Measurements from ENCODE around the gene ITGB8.
"Not testable (repeated sequence)": the region's sequence is repeated elsewhere in the genome, so short reads cannot be mapped to it uniquely, and the experiment has no call there.

The ITGB8 gene

GRCh38 chr7:20362574-20363253, 32.0 kb downstream of the ITGB8 start:
- Histone ChIP-seq H3K9me3 (ENCODE audit: control insufficient read depth in 5 of 5, low read length in 5 of 5) (no peaks in the 10 kb centered on the region), H3K36me3 (ENCODE audit: control insufficient read depth in 5 of 5, insufficient read depth in 5 of 5, low read length in 5 of 5) (no peaks in the 10 kb centered on the region), H3K27me3 (ENCODE audit: control insufficient read depth in 5 of 5, insufficient read depth in 4 of 5, low read length in 5 of 5) (no peaks in the 10 kb centered on the region), H3K4me3 (ENCODE audit: low read depth in 1 of 5, low read length in 5 of 5) (no peak overlapping the region), H3K27ac (ENCODE audit: low read depth, low read length) (no peak overlapping the region), H3K4me1 (ENCODE audit: control insufficient read depth in 5 of 5, insufficient read depth in 5 of 5, low read length in 5 of 5) (no peaks in the 10 kb centered on the region), H3K9ac (ENCODE audit: low read length in 5 of 5) (no peak overlapping the region)

- no peaks in the 10 kb centered on the region for H3K36me3 ChIP-seq (ENCODE audit: control insufficient read depth in 5 of 5, insufficient read depth in 5 of 5, low read length in 5 of 5)
- H3K4me1 ChIP-seq (ENCODE audit: control insufficient read depth in 5 of 5, insufficient read depth in 5 of 5, low read length in 5 of 5) = no peaks in the 10 kb centered on the region
- H3K27me3 ChIP-seq (ENCODE audit: control insufficient read depth in 5 of 5, insufficient read depth in 4 of 5, low read length in 5 of 5) = no peaks in the 10 kb centered on the region
- no peak overlapping the region for H3K4me3 ChIP-seq (ENCODE audit: low read depth in 1 of 5, low read length in 5 of 5)
- H3K9ac ChIP-seq (ENCODE audit: low read length in 5 of 5) = no peak overlapping the region
- no peak overlapping the region for H3K27ac ChIP-seq (ENCODE audit: low read depth, low read length)
- no peaks in the 10 kb centered on the region for H3K9me3 ChIP-seq (ENCODE audit: control insufficient read depth in 5 of 5, low read length in 5 of 5)
These were observed 34.0 kb downstream of the ITGB8 start for GRCh38 chr7:20364571-20365196.

- H3K27me3 ChIP-seq (ENCODE audit: control insufficient read depth in 5 of 5, insufficient read depth in 4 of 5, low read length in 5 of 5) = no peaks in the 10 kb centered on the region
- no peak overlapping the region for H3K9ac ChIP-seq (ENCODE audit: low read length in 5 of 5)
- H3K4me3 ChIP-seq (ENCODE audit: low read depth in 1 of 5, low read length in 5 of 5) = no peak overlapping the region
- H3K27ac ChIP-seq (ENCODE audit: low read depth, low read length) = no peak overlapping the region
- H3K4me1 ChIP-seq (ENCODE audit: control insufficient read depth in 5 of 5, insufficient read depth in 5 of 5, low read length in 5 of 5) = no peaks in the 10 kb centered on the region
- H3K36me3 ChIP-seq (ENCODE audit: control insufficient read depth in 5 of 5, insufficient read depth in 5 of 5, low read length in 5 of 5) = no peaks in the 10 kb centered on the region
- H3K9me3 ChIP-seq (ENCODE audit: control insufficient read depth in 5 of 5, low read length in 5 of 5) = no peaks in the 10 kb centered on the region
These were observed 34.8 kb downstream of the ITGB8 start for GRCh38 chr7:20365486-20365885.

- Histone ChIP-seq H3K4me3 (ENCODE audit: low read depth in 1 of 5, low read length in 5 of 5) (no peak overlapping the region), H3K9ac (ENCODE audit: low read length in 5 of 5) (no peak overlapping the region), H3K4me1 (ENCODE audit: control insufficient read depth in 5 of 5, insufficient read depth in 5 of 5, low read length in 5 of 5) (no peaks in the 10 kb centered on the region), H3K27me3 (ENCODE audit: control insufficient read depth in 5 of 5, insufficient read depth in 4 of 5, low read length in 5 of 5) (no peaks in the 10 kb centered on the region), H3K9me3 (ENCODE audit: control insufficient read depth in 5 of 5, low read length in 5 of 5) (no peaks in the 10 kb centered on the region), H3K36me3 (ENCODE audit: control insufficient read depth in 5 of 5, insufficient read depth in 5 of 5, low read length in 5 of 5) (no peaks in the 10 kb centered on the region), H3K27ac (ENCODE audit: low read depth, low read length) (no peak overlapping the region)
These were observed 43.7 kb downstream of the ITGB8 start for GRCh38 chr7:20374399-20374798.

- H3K36me3 ChIP-seq (ENCODE audit: control insufficient read depth in 5 of 5, insufficient read depth in 5 of 5, low read length in 5 of 5) = no peaks in the 10 kb centered on the region
- H3K4me3 ChIP-seq (ENCODE audit: low read depth in 1 of 5, low read length in 5 of 5) = no peak overlapping the region
- H3K27ac ChIP-seq (ENCODE audit: low read depth, low read length) = no peak overlapping the region
- H3K4me1 ChIP-seq (ENCODE audit: control insufficient read depth in 5 of 5, insufficient read depth in 5 of 5, low read length in 5 of 5) = no peaks in the 10 kb centered on the region
- H3K27me3 ChIP-seq (ENCODE audit: control insufficient read depth in 5 of 5, insufficient read depth in 4 of 5, low read length in 5 of 5) = no peaks in the 10 kb centered on the region
- H3K9ac ChIP-seq (ENCODE audit: low read length in 5 of 5) = no peak overlapping the region
- no peaks in the 10 kb centered on the region for H3K9me3 ChIP-seq (ENCODE audit: control insufficient read depth in 5 of 5, low read length in 5 of 5)
These were observed 46.1 kb downstream of the ITGB8 start for GRCh38 chr7:20376796-20377195.

DNA sequence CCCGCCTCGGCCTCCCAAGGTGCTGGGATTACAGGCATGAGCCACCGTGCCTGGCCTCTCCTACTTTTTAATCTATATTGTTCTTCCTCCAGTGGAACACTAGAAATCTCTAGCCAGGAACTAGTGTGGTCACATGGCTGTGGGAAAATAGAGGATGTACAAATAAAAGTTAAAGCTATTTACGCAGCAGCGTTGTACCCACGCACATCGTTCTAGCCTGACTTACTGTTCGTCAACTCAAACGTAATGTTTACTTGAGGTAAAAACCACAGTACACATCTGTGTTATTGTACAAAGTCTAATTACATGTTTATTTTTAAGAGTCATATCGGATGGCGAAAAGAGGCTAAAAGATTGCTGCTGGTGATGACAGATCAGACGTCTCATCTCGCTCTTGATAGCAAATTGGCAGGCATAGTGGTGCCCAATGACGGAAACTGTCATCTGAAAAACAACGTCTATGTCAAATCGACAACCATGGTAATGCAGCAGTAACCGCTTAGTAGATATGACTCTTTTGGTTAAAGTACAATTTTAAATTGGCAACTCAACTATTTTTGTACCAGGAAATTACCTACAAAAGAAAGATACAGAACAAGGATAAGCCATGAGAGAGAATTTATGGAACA, 50.8 kb downstream of the ITGB8 start:
- Histone ChIP-seq H3K9ac (ENCODE audit: low read length in 5 of 5) (no peak overlapping the region), H3K9me3 (ENCODE audit: control insufficient read depth in 5 of 5, low read length in 5 of 5) (no peaks in the 10 kb centered on the region), H3K36me3 (ENCODE audit: control insufficient read depth in 5 of 5, insufficient read depth in 5 of 5, low read length in 5 of 5) (no peaks in the 10 kb centered on the region), H3K27ac (ENCODE audit: low read depth, low read length) (no peak overlapping the region), H3K27me3 (ENCODE audit: control insufficient read depth in 5 of 5, insufficient read depth in 4 of 5, low read length in 5 of 5) (no peaks in the 10 kb centered on the region), H3K4me1 (ENCODE audit: control insufficient read depth in 5 of 5, insufficient read depth in 5 of 5, low read length in 5 of 5) (no peaks in the 10 kb centered on the region), H3K4me3 (ENCODE audit: low read depth in 1 of 5, low read length in 5 of 5) (no peak overlapping the region)

DNA sequence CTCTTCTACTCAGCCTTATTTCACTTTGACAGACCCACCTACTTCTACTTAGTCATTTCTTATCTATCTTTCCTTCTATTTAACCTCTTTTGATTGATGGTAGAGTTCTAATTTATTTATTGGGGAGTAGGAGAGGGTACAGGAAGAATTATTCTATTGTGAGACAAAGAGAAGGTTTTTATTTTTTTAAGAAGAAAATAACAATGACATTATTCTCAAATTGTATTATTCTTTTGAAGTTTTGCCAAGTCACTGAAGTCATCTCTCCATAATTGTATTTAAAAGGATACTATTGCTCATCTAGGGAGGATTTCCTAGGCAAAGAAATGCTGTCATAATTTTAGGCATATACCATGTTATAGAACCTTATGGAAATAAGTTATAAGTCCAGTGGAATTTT, 52.7 kb downstream of the ITGB8 start:
- Histone ChIP-seq H3K27ac (ENCODE audit: low read depth, low read length) (no peak overlapping the region), H3K9ac (ENCODE audit: low read length in 5 of 5) (no peak overlapping the region), H3K4me1 (ENCODE audit: control insufficient read depth in 5 of 5, insufficient read depth in 5 of 5, low read length in 5 of 5) (no peaks in the 10 kb centered on the region), H3K9me3 (ENCODE audit: control insufficient read depth in 5 of 5, low read length in 5 of 5) (no peaks in the 10 kb centered on the region), H3K36me3 (ENCODE audit: control insufficient read depth in 5 of 5, insufficient read depth in 5 of 5, low read length in 5 of 5) (no peaks in the 10 kb centered on the region), H3K4me3 (ENCODE audit: low read depth in 1 of 5, low read length in 5 of 5) (no peak overlapping the region), H3K27me3 (ENCODE audit: control insufficient read depth in 5 of 5, insufficient read depth in 4 of 5, low read length in 5 of 5) (no peaks in the 10 kb centered on the region)

GRCh38 chr7:20385126-20385525, 54.4 kb downstream of the ITGB8 start:
- Histone ChIP-seq H3K36me3 (ENCODE audit: control insufficient read depth in 5 of 5, insufficient read depth in 5 of 5, low read length in 5 of 5) (no peaks in the 10 kb centered on the region), H3K9ac (ENCODE audit: low read length in 5 of 5) (no peak overlapping the region), H3K9me3 (ENCODE audit: control insufficient read depth in 5 of 5, low read length in 5 of 5) (no peaks in the 10 kb centered on the region), H3K27me3 (ENCODE audit: control insufficient read depth in 5 of 5, insufficient read depth in 4 of 5, low read length in 5 of 5) (no peaks in the 10 kb centered on the region), H3K4me3 (ENCODE audit: low read depth in 1 of 5, low read length in 5 of 5) (no peak overlapping the region), H3K27ac (ENCODE audit: low read depth, low read length) (no peak overlapping the region), H3K4me1 (ENCODE audit: control insufficient read depth in 5 of 5, insufficient read depth in 5 of 5, low read length in 5 of 5) (no peaks in the 10 kb centered on the region)

GRCh38 chr7:20388084-20388483, 57.4 kb downstream of the ITGB8 start:
- H3K9ac ChIP-seq (ENCODE audit: low read length in 5 of 5) = no peak overlapping the region
- H3K27me3 ChIP-seq (ENCODE audit: control insufficient read depth in 5 of 5, insufficient read depth in 4 of 5, low read length in 5 of 5) = no peaks in the 10 kb centered on the region
- no peak overlapping the region for H3K27ac ChIP-seq (ENCODE audit: low read depth, low read length)
- H3K4me1 ChIP-seq (ENCODE audit: control insufficient read depth in 5 of 5, insufficient read depth in 5 of 5, low read length in 5 of 5) = no peaks in the 10 kb centered on the region
- H3K9me3 ChIP-seq (ENCODE audit: control insufficient read depth in 5 of 5, low read length in 5 of 5) = no peaks in the 10 kb centered on the region
- no peak overlapping the region for H3K4me3 ChIP-seq (ENCODE audit: low read depth in 1 of 5, low read length in 5 of 5)
- H3K36me3 ChIP-seq (ENCODE audit: control insufficient read depth in 5 of 5, insufficient read depth in 5 of 5, low read length in 5 of 5) = no peaks in the 10 kb centered on the region

- H3K9me3 ChIP-seq (ENCODE audit: control insufficient read depth in 5 of 5, low read length in 5 of 5); H3K9ac ChIP-seq (ENCODE audit: low read length in 5 of 5); H3K36me3 ChIP-seq (ENCODE audit: control insufficient read depth in 5 of 5, insufficient read depth in 5 of 5, low read length in 5 of 5): not testable (repeated sequence)
These were observed 58.5 kb downstream of the ITGB8 start for GRCh38 chr7:20389192-20389591.

More at GRCh38 chr7:20389192-20389591, 58.5 kb downstream of the ITGB8 start:
- not testable (repeated sequence) for H3K27me3 ChIP-seq (ENCODE audit: control insufficient read depth in 5 of 5, insufficient read depth in 4 of 5, low read length in 5 of 5); H3K27ac ChIP-seq (ENCODE audit: low read depth, low read length); H3K4me3 ChIP-seq (ENCODE audit: low read depth in 1 of 5, low read length in 5 of 5); H3K4me1 ChIP-seq (ENCODE audit: control insufficient read depth in 5 of 5, insufficient read depth in 5 of 5, low read length in 5 of 5)

Measured in subcutaneous abdominal adipose tissue (tissue), 5 donors.